ENCODE measurements around the gene DIRAS1. TPM values are rescaled to one million over a fixed set of nuclear protein-coding genes. Genes with fewer than 3 reads are reported as not detected.

The DIRAS1 gene
- total RNA-seq, 1 experiment from 2014 or later: 18.5 TPM

- Histone ChIP-seq H3K36me3 (ENCODE audit: control insufficient read depth, insufficient read depth, low read length) (no peaks in the 10 kb centered on the region), H3K9me3 (ENCODE audit: control insufficient read depth, insufficient read depth, low read depth, low read length) (no peaks in the 10 kb centered on the region), H3K27me3 (ENCODE audit: control insufficient read depth, insufficient read depth, low read length) (no peaks in the 10 kb centered on the region), H3K4me1 (ENCODE audit: control insufficient read depth, insufficient read depth, low read length) (peaks cover 15% of the 10 kb centered on the region), H3K4me3 (ENCODE audit: low read depth in 2 of 2, low read length in 2 of 2) (no peak overlapping the region), H3K27ac (ENCODE audit: low read length) (no peak overlapping the region)
- intact Hi-C loops (cut with micrococcal nuclease; ENCODE audit: unreplicated experiment) (no loop called here), in situ Hi-C loops (cut with HindIII; ENCODE audit: low pct_unique_long_range_greater_than_20kb, low sequenced_read_pairs) (no loop called here)
- ChIA-PET POLR2A (no interaction called here), CTCF (interaction anchor here (0.6 kb wide), 1 partner anchor 14 kb away, joined by 5 read pairs; no protein-coding TSS in a partner anchor)
- ATAC-seq (no peak), DNase-seq (ENCODE audit: low read depth, low spot score) (no peak)
- BruUV-seq (replicated peaks): no TSS peak
- TF ChIP-seq TCF7L2 (IDR thresholded peaks at IDR 0.05; ENCODE audit: low read depth, low read length) (no peak), REST (IDR thresholded peaks at IDR 0.05; ENCODE audit: insufficient read depth in 1 of 2, low read depth in 2 of 2, low read length in 1 of 2) (no peak), POLR2AphosphoS5 (IDR thresholded peaks at IDR 0.05; ENCODE audit: low read depth, low read length) (no peak), SIN3A (IDR thresholded peaks at IDR 0.05; ENCODE audit: borderline replicate concordance, insufficient read depth, low read depth, low read length) (no peak), CTCF (IDR thresholded peaks at IDR 0.05) (no peak)
Observed at GRCh38 chr19:2724148-2724557, 3.0 kb upstream of the DIRAS1 start.

GRCh38 chr19:2723747-2724146, 2.6 kb upstream of the DIRAS1 start:
- H3K9me3 ChIP-seq (ENCODE audit: control insufficient read depth, insufficient read depth, low read depth, low read length): no peaks in the 10 kb centered on the region
- ATAC-seq: peak; percentile 50
- CTCF ChIA-PET: interaction anchor here (0.6 kb wide), 2 partner anchors 13 to 28 kb away, joined by 3 to 5 read pairs; no protein-coding TSS in a partner anchor
- no peak for TF ChIP-seq REST (IDR thresholded peaks at IDR 0.05; ENCODE audit: insufficient read depth in 1 of 2, low read depth in 2 of 2, low read length in 1 of 2)
- no peak for TF ChIP-seq TCF7L2 (IDR thresholded peaks at IDR 0.05; ENCODE audit: low read depth, low read length)
- TF ChIP-seq POLR2AphosphoS5 (IDR thresholded peaks at IDR 0.05; ENCODE audit: low read depth, low read length): no peak
- TF ChIP-seq SIN3A (IDR thresholded peaks at IDR 0.05; ENCODE audit: borderline replicate concordance, insufficient read depth, low read depth, low read length): no peak
- no peak for TF ChIP-seq CTCF (IDR thresholded peaks at IDR 0.05)
- BruUV-seq (replicated peaks): no TSS peak
- POLR2A ChIA-PET: no interaction called here
- H3K4me3 ChIP-seq (ENCODE audit: low read depth in 2 of 2, low read length in 2 of 2): no peak overlapping the region
- H3K27me3 ChIP-seq (ENCODE audit: control insufficient read depth, insufficient read depth, low read length): no peaks in the 10 kb centered on the region
- intact Hi-C loops (cut with micrococcal nuclease; ENCODE audit: unreplicated experiment) (no loop called here), in situ Hi-C loops (cut with HindIII; ENCODE audit: low pct_unique_long_range_greater_than_20kb, low sequenced_read_pairs) (no loop called here)
- H3K36me3 ChIP-seq (ENCODE audit: control insufficient read depth, insufficient read depth, low read length): no peaks in the 10 kb centered on the region
- no peak overlapping the region for H3K27ac ChIP-seq (ENCODE audit: low read length)
- peaks cover 15% of the 10 kb centered on the region for H3K4me1 ChIP-seq (ENCODE audit: control insufficient read depth, insufficient read depth, low read length)
- DNase-seq (ENCODE audit: low read depth, low spot score): no peak

Data from Panc1 (cell line).